ENCODE results near the gene PLXNA4. TPM values are rescaled to one million over a fixed set of nuclear protein-coding genes. Genes with fewer than 3 reads are reported as not detected.

Gene PLXNA4
- polyA plus RNA-seq (2011; rRNA removed) (0.34 and 0.42 TPM in 2 replicates), polyA plus RNA-seq (2017; fragmentation: RNase III; extraction: RNeasy Plus Mini Kit Qiagen cat#74134 plus additional on column Dnase treatment) (0.12 to 0.32 TPM (median 0.22 TPM) in 3 replicates), polyA minus RNA-seq (2011; rRNA and poly(A)+ RNA removed) (0.83 and 1.8 TPM in 2 replicates)
- 0.25 and 0.38 TPM in 2 replicates for polyA plus RNA-seq (2012; cell fraction: cytosol; rRNA removed)
- 0.04 and 0.26 TPM in 2 replicates for polyA plus RNA-seq (2012; cell fraction: nucleus; rRNA removed)

- H3K27ac ChIP-seq: peak within 1 kb of the TSS in 1 of 2 experiments; percentile 64; a peak in 2 of 6 replicates
- H3K9me3 ChIP-seq: no peaks in the 10 kb centered on the region
- peak within 1 kb of the TSS; percentile 47 for H3K4me3 ChIP-seq
- ATAC-seq (peak; percentile 6 to 10; a peak in 3 of 6 replicates), FAIRE-seq (no peak), DNase-seq (ENCODE audit: low read depth in 1 of 2, low spot score in 1 of 2) (no peak)
- H3K4me2 ChIP-seq: peak within 1 kb of the TSS; percentile 96
- TF ChIP-seq ZNF302 (CRISPR knock-in tag; IDR thresholded peaks at IDR 0.05) (no peak), HDAC2 (IDR thresholded peaks at IDR 0.05) (no peak), ESRRA (IDR thresholded peaks at IDR 0.05; ENCODE audit: borderline replicate concordance, low read length) (no peak), ELK1 (IDR thresholded peaks at IDR 0.05; ENCODE audit: low read depth, low read length) (no peak), FOXS1 (CRISPR knock-in tag; IDR thresholded peaks at IDR 0.05) (no peak), HOXB13 (CRISPR knock-in tag; IDR thresholded peaks at IDR 0.05; ENCODE audit: low read depth) (no peak), RARB (CRISPR knock-in tag; IDR thresholded peaks at IDR 0.05) (no peak), TFCP2L1 (CRISPR knock-in tag; IDR thresholded peaks at IDR 0.05) (no peak), NFE2L2 (conservative IDR thresholded peaks at IDR 0.05; ENCODE audit: low read length) (no peak), SMC3 (IDR thresholded peaks at IDR 0.05) (no peak), PBX3 (IDR thresholded peaks at IDR 0.05) (no peak), ZC3H11A (IDR thresholded peaks at IDR 0.05) (no peak), CHD4 (IDR thresholded peaks at IDR 0.05; ENCODE audit: borderline replicate concordance) (no peak)
- TF ChIP-seq, protein P1, sequence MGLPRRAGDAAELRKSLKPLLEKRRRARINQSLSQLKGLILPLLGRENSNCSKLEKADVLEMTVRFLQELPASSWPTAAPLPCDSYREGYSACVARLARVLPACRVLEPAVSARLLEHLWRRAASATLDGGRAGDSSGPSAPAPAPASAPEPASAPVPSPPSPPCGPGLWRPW (IDR thresholded peaks at IDR 0.05): no peak
- TF ChIP-seq, protein P2, sequence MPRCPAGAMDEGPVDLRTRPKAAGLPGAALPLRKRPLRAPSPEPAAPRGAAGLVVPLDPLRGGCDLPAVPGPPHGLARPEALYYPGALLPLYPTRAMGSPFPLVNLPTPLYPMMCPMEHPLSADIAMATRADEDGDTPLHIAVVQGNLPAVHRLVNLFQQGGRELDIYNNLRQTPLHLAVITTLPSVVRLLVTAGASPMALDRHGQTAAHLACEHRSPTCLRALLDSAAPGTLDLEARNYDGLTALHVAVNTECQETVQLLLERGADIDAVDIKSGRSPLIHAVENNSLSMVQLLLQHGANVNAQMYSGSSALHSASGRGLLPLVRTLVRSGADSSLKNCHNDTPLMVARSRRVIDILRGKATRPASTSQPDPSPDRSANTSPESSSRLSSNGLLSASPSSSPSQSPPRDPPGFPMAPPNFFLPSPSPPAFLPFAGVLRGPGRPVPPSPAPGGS (IDR thresholded peaks at IDR 0.05): no peak
- ChIA-PET CTCF (interaction anchor here (1.5 to 5.0 kb wide), 3 partner anchors 11 to 257 kb away, joined by 4 to 35 read pairs (median 7); no protein-coding TSS in a partner anchor), POLR2A (interaction anchor here (0.6 kb wide), 1 partner anchor 231 kb away, joined by 3 read pairs; no protein-coding TSS in a partner anchor)
- WGBS (ENCODE audit: missing lambda C conversion rate): 3% methylated on average over 25 of the region's 67 CpGs
- peaks cover 11% of the 10 kb centered on the region; the same call in 2 of the 3 replicates for H3K4me1 ChIP-seq
Observed at GRCh38 chr7:132575982-132576720, at the start of gene PLXNA4. Gene PLXNA4, minus strand, starts transcription at chr7:132576470. Its CDS starts 67,777 bp downstream, at chr7:132508693.

DNA sequence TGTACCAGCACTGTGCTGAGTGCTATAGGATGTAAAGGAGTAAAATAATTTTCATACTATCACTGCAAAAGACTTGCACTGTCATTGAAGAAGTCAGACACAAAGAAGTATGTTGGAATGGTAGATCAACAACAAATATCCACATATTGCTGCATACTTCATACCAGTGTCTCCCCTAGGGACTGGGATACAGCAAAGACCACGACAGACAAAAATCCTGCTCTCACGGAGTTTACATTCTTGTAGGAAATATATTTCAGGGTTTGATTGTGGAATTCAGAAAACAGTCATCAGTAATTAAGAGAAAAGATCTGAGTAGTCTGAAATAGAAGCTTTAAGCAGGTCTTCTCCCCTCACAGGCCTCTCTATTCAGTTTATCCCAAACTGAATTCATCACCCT is 49.4 kb upstream of the PLXNA4 start:
- no peak overlapping the region for H3K27ac ChIP-seq
- H3K9me3 ChIP-seq: no peaks in the 10 kb centered on the region
- no peak overlapping the region for H3K4me2 ChIP-seq
- CTCF ChIA-PET: no interaction called here
- no peaks in the 10 kb centered on the region for H3K4me1 ChIP-seq
- no peak for DNase-seq (ENCODE audit: low read depth in 1 of 2, low spot score in 1 of 2)
- TF ChIP-seq PHF8 (IDR thresholded peaks at IDR 0.05; ENCODE audit: borderline replicate concordance, low read depth) (no peak), HOXB13 (CRISPR knock-in tag; IDR thresholded peaks at IDR 0.05; ENCODE audit: low read depth) (no peak), USF2 (IDR thresholded peaks at IDR 0.05) (no peak), GATA3 (IDR thresholded peaks at IDR 0.05; ENCODE audit: borderline replicate concordance) (no peak), EHF (CRISPR knock-in tag; IDR thresholded peaks at IDR 0.05) (no peak), ESRRA (IDR thresholded peaks at IDR 0.05; ENCODE audit: borderline replicate concordance, low read length) (no peak), POLR2A (IDR thresholded peaks at IDR 0.05; ENCODE audit: low read length) (no peak), JUN (IDR thresholded peaks at IDR 0.05) (no peak)
- no peak overlapping the region for H3K4me3 ChIP-seq
- no peak for ATAC-seq
- POLR2A ChIA-PET: no interaction called here
- FAIRE-seq: no peak
- WGBS (ENCODE audit: missing lambda C conversion rate): 9% methylated on average over 2 of the region's 2 CpGs

Measured in A549 (cell line).